Smooth muscle cell (in vitro differentiated cells): Measurements from ENCODE around the gene SIGLEC8. TPM values are rescaled to one million over a fixed set of nuclear protein-coding genes. Genes with fewer than 3 reads are reported as not detected.
"Not testable (repeated sequence)": the region's sequence is repeated elsewhere in the genome, so short reads cannot be mapped to it uniquely, and the experiment has no call there.

Source experiments
- DNase-seq: peaks from one replicate; lab custom pipeline; 2025; ENCODE audit not compliant: unreplicated experiment; lab: John Stamatoyannopoulos, UW
- H2AFZ ChIP-seq: fragments of 200-600 bp; sonication (generic); 2 replicates; pipeline ENCODE4 v1.6.0; 2016; ENCODE audit warnings: antibody characterized with exemption, low read depth, mild to moderate bottlenecking
- H3F3A ChIP-seq: fragments of 200-600 bp; sonication (generic); 2 replicates; pipeline ENCODE4 v1.6.0; 2017; ENCODE audit warnings: antibody characterized with exemption, low read depth
- H3K27ac ChIP-seq: fragments of 200-600 bp; sonication (generic); 2 replicates; pipeline ENCODE4 v1.5.1; 2016; ENCODE audit warnings: low read depth, mild to moderate bottlenecking
- H3K27me3 ChIP-seq: fragments of 200-600 bp; sonication (generic); 2 replicates; pipeline ENCODE4 v1.6.1; 2016; ENCODE audit warnings: low read depth, mild to moderate bottlenecking
- H3K36me3 ChIP-seq: fragments of 200-600 bp; sonication (generic); 2 replicates; pipeline ENCODE4 v1.5.1; 2016; ENCODE audit warnings: low read depth
- H3K4me1 ChIP-seq: fragments of 200-600 bp; sonication (generic); 2 replicates; pipeline ENCODE4 v1.5.1; 2016; ENCODE audit warnings: low read depth
- H3K4me2 ChIP-seq: fragments of 200-600 bp; sonication (generic); 2 replicates; pipeline ENCODE4 v1.6.0; 2016; ENCODE audit warnings: mild to moderate bottlenecking
- H3K4me3 ChIP-seq: fragments of 200-600 bp; sonication (generic); 2 replicates; pipeline ENCODE4 v1.5.1; 2016; ENCODE audit warnings: mild to moderate bottlenecking
- H3K79me2 ChIP-seq: fragments of 200-600 bp; sonication (generic); 2 replicates; pipeline ENCODE4 v1.6.0; 2016; ENCODE audit warnings: low read depth, mild to moderate bottlenecking
- H3K9ac ChIP-seq: fragments of 200-600 bp; sonication (generic); 2 replicates; pipeline ENCODE4 v1.6.0; 2016; ENCODE audit warnings: low read depth
- H3K9me3 ChIP-seq: fragments of 200-600 bp; sonication (generic); replicated peaks from 2 replicates; pipeline ENCODE4 v1.5.1; 2016; ENCODE audit warnings: low read depth
- H4K20me1 ChIP-seq: fragments of 200-600 bp; sonication (generic); 2 replicates; pipeline ENCODE4 v1.6.0; 2016; ENCODE audit warnings: low read depth
- WGBS: methylation state at CpG from one replicate; pipeline ENCODE4 v1.1.7; 2016; ENCODE audit warnings: low lambda C conversion rate; 5-methylcytosine and 5-hydroxymethylcytosine counted together
- polyA plus RNA-seq: library from polyadenylated mRNA; unstranded; fragments of >200 nt; fragmentation: Nextera tagmentation; extraction: Ambion mirVana; gene quantifications from 2 replicates; pipeline ENCODE4 v1.2.1, GENCODE V29; 2016
- total RNA-seq: library from RNA; depleted of rRNA; stranded (reverse); fragments of >200 nt; gene quantifications from 2 replicates; pipeline ENCODE4 v1.2.3, GENCODE V29; 2014
- TF ChIP-seq, protein P1 (sequence below): fragments of 200-600 bp; sonication (generic); IDR thresholded peaks from 2 replicates; pipeline ENCODE4 v1.5.1; 2017; ENCODE audit warnings: borderline replicate concordance, mild to moderate bottlenecking, antibody characterized with exemption; ENCODE audit not compliant: insufficient read depth, poor library complexity, severe bottlenecking

SIGLEC8 gene
- total and polyA plus RNA-seq, 2 experiments from 2014 or later: not detected

GRCh38 chr19:51418707-51419106 is 39.5 kb downstream of the SIGLEC8 start:
- DNase-seq: no peak
- no peaks in the 10 kb centered on the region for H3K4me1 ChIP-seq
- no peaks in the 10 kb centered on the region for H3K36me3 ChIP-seq
- H3K9me3 ChIP-seq: no peaks in the 10 kb centered on the region
- H3K4me3 ChIP-seq: no peak overlapping the region
- no peak overlapping the region for H3K4me2 ChIP-seq
- no peaks in the 10 kb centered on the region for H3K79me2 ChIP-seq
- no peaks in the 10 kb centered on the region for H3K27me3 ChIP-seq
- no peaks in the 10 kb centered on the region for H4K20me1 ChIP-seq
- no peak overlapping the region for H3K9ac ChIP-seq
- no peak overlapping the region for H2AFZ ChIP-seq
- no peak overlapping the region for H3K27ac ChIP-seq
- WGBS: 100% methylated on average over 2 of the region's 2 CpGs
- no peaks in the 10 kb centered on the region for H3F3A ChIP-seq
- TF ChIP-seq, protein P1, sequence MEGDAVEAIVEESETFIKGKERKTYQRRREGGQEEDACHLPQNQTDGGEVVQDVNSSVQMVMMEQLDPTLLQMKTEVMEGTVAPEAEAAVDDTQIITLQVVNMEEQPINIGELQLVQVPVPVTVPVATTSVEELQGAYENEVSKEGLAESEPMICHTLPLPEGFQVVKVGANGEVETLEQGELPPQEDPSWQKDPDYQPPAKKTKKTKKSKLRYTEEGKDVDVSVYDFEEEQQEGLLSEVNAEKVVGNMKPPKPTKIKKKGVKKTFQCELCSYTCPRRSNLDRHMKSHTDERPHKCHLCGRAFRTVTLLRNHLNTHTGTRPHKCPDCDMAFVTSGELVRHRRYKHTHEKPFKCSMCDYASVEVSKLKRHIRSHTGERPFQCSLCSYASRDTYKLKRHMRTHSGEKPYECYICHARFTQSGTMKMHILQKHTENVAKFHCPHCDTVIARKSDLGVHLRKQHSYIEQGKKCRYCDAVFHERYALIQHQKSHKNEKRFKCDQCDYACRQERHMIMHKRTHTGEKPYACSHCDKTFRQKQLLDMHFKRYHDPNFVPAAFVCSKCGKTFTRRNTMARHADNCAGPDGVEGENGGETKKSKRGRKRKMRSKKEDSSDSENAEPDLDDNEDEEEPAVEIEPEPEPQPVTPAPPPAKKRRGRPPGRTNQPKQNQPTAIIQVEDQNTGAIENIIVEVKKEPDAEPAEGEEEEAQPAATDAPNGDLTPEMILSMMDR: no peak

GRCh38 chr19:51417810-51418157 is 40.5 kb downstream of the SIGLEC8 start:
- 84% methylated on average over 3 of the region's 3 CpGs for WGBS

GRCh38 chr19:51417107-51417809 is 41.0 kb downstream of the SIGLEC8 start, which contains the start of gene SIGLEC10:
TSS of gene SIGLEC10 (minus strand) at chr19:51417642. CDS start at chr19:51417581, 61 bp downstream.
- Histone ChIP-seq H3K9ac (no peak within 1 kb of the TSS), H3K9me3 (no peaks in the 10 kb centered on the region), H4K20me1 (no peaks in the 10 kb centered on the region), H3F3A (no peaks in the 10 kb centered on the region), H2AFZ (no peak within 1 kb of the TSS), H3K79me2 (no peaks in the 10 kb centered on the region), H3K27ac (no peak within 1 kb of the TSS), H3K4me3 (no peak within 1 kb of the TSS), H3K36me3 (no peaks in the 10 kb centered on the region), H3K4me1 (no peaks in the 10 kb centered on the region), H3K27me3 (no peaks in the 10 kb centered on the region), H3K4me2 (no peak within 1 kb of the TSS)
- no peak for DNase-seq
- WGBS: 84% methylated on average over 21 of the region's 21 CpGs
- TF ChIP-seq, protein P1: no peak

More at GRCh38 chr19:51417810-51418157, 40.5 kb downstream of the SIGLEC8 start:
- Histone ChIP-seq H3K4me3 (no peak overlapping the region), H3K79me2 (no peaks in the 10 kb centered on the region), H3K9ac (no peak overlapping the region), H3K27ac (no peak overlapping the region), H3K4me1 (no peaks in the 10 kb centered on the region), H3F3A (no peaks in the 10 kb centered on the region), H3K9me3 (no peaks in the 10 kb centered on the region), H3K27me3 (no peaks in the 10 kb centered on the region), H3K4me2 (no peak overlapping the region), H3K36me3 (no peaks in the 10 kb centered on the region), H4K20me1 (no peaks in the 10 kb centered on the region), H2AFZ (no peak overlapping the region)
- TF ChIP-seq, protein P1: no peak
- DNase-seq: no peak

- WGBS: 93% methylated on average over 15 of the region's 15 CpGs
- H3K9ac ChIP-seq, H3F3A ChIP-seq, H3K27me3 ChIP-seq, H3K4me3 ChIP-seq, H3K36me3 ChIP-seq, H2AFZ ChIP-seq, H3K4me2 ChIP-seq, H4K20me1 ChIP-seq, H3K9me3 ChIP-seq, H3K79me2 ChIP-seq, DNase-seq, H3K27ac ChIP-seq, H3K4me1 ChIP-seq: not testable (repeated sequence)
Observed at GRCh38 chr19:51416422-51416821, 41.8 kb downstream of the SIGLEC8 start.
